DOHH2 (cell line): ENCODE measurements around the gene MPHOSPH10.
A peak's percentile ranks its signal among the peaks of the same experiment; 100 is the strongest.
"Not testable (repeated sequence)": the region's sequence is repeated elsewhere in the genome, so short reads cannot be mapped to it uniquely, and the experiment has no call there.

ENCODE experiments used
- H3F3A ChIP-seq: fragments of 200-600 bp; sonication (generic), shearing (Covaris generic); 2 replicates; pipeline ENCODE4 v1.6.0; 2016; ENCODE audit warnings: antibody characterized with exemption, mild to moderate bottlenecking; ENCODE audit not compliant: control insufficient read depth, insufficient read depth
- H3K27ac ChIP-seq: fragments of 200-600 bp; sonication (generic); 2 replicates; pipeline ENCODE4 v1.5.1; 2014; ENCODE audit warnings: low read depth, mild to moderate bottlenecking, low read length, moderate library complexity
- H3K27me3 ChIP-seq: fragments of 200-600 bp; sonication (generic); 2 replicates; pipeline ENCODE4 v1.6.1; 2014; ENCODE audit warnings: mild to moderate bottlenecking, low read length, mixed read lengths; ENCODE audit not compliant: control insufficient read depth
- H3K36me3 ChIP-seq: fragments of 200-600 bp; sonication (generic); 2 replicates; pipeline ENCODE4 v1.6.1; 2014; ENCODE audit warnings: mild to moderate bottlenecking, low read length, moderate library complexity, mixed read lengths; ENCODE audit not compliant: control insufficient read depth
- H3K4me1 ChIP-seq: fragments of 200-600 bp; sonication (generic); 2 replicates; pipeline ENCODE4 v1.6.1; 2014; ENCODE audit warnings: mild to moderate bottlenecking, low read length, mixed read lengths; ENCODE audit not compliant: control insufficient read depth
- H3K4me2 ChIP-seq: fragments of 200-600 bp; sonication (generic); 2 replicates; pipeline ENCODE4 v1.6.0; 2014; ENCODE audit warnings: mild to moderate bottlenecking, low read length, moderate library complexity
- H3K4me3 ChIP-seq: fragments of 200-600 bp; sonication (generic); 2 replicates; pipeline ENCODE4 v1.5.1; 2014; ENCODE audit warnings: mild to moderate bottlenecking, low read length, mixed read lengths
- H3K79me2 ChIP-seq: fragments of 200-600 bp; sonication (generic); 2 replicates; pipeline ENCODE4 v1.6.1; 2014; ENCODE audit warnings: mild to moderate bottlenecking, low read length, mixed read lengths; ENCODE audit not compliant: control insufficient read depth
- H3K9me2 ChIP-seq: fragments of 200-600 bp; sonication (generic); replicated peaks from 2 replicates; pipeline ENCODE4 v1.6.1; 2014; ENCODE audit warnings: mild to moderate bottlenecking, low read length, mixed read lengths; ENCODE audit not compliant: control insufficient read depth
- H3K9me3 ChIP-seq: fragments of 200-600 bp; sonication (generic); 2 replicates; pipeline ENCODE4 v1.6.1; 2014; ENCODE audit warnings: antibody characterized with exemption, low read length, mixed read lengths; ENCODE audit not compliant: control insufficient read depth, insufficient read depth
- H4K20me1 ChIP-seq: fragments of 200-600 bp; sonication (generic); 2 replicates; pipeline ENCODE4 v1.6.0; 2014; ENCODE audit warnings: low read depth, mild to moderate bottlenecking, antibody characterized with exemption, low read length, moderate library complexity; ENCODE audit not compliant: control insufficient read depth, insufficient read depth
- EZH2phosphoT487 ChIP-seq: fragments of 200-600 bp; sonication (generic); IDR thresholded peaks from 2 replicates; pipeline ENCODE4 v1.6.1; 2017; ENCODE audit warnings: borderline replicate concordance, mild to moderate bottlenecking, antibody characterized with exemption, low read length, moderate library complexity, mixed read lengths
- TF ChIP-seq, protein P1 (sequence below): fragments of 200-600 bp; sonication (generic); IDR thresholded peaks from one replicate; pipeline ENCODE4 v1.5.1; 2014; ENCODE audit warnings: antibody characterized with exemption, mild to moderate bottlenecking, low read depth, low read length; ENCODE audit not compliant: poor library complexity, severe bottlenecking

The MPHOSPH10 gene

GRCh38 chr2:71129114-71129901, 1.1 kb upstream of the MPHOSPH10 start:
- peaks cover 34% of the 10 kb centered on the region for H3K4me1 ChIP-seq
- H3K9me2 ChIP-seq = no peaks in the 10 kb centered on the region
- H3K9me3 ChIP-seq = no peaks in the 10 kb centered on the region
- H3K79me2 ChIP-seq = peaks cover 79% of the 10 kb centered on the region
- peaks cover 49% of the 10 kb centered on the region for H3K36me3 ChIP-seq
- 0 out of 2 replicates have a peak, but pooled peaks cover 6% of the 10 kb centered on the region for H4K20me1 ChIP-seq
- H3K27ac ChIP-seq = peak overlapping the region; percentile 69
- 0 out of 2 replicates have a peak, but pooled peaks cover under 1% of the 10 kb centered on the region for H3F3A ChIP-seq
- peak overlapping the region; percentile 98 for H3K4me3 ChIP-seq
- H3K27me3 ChIP-seq = no peaks in the 10 kb centered on the region
- TF ChIP-seq, protein P1, sequence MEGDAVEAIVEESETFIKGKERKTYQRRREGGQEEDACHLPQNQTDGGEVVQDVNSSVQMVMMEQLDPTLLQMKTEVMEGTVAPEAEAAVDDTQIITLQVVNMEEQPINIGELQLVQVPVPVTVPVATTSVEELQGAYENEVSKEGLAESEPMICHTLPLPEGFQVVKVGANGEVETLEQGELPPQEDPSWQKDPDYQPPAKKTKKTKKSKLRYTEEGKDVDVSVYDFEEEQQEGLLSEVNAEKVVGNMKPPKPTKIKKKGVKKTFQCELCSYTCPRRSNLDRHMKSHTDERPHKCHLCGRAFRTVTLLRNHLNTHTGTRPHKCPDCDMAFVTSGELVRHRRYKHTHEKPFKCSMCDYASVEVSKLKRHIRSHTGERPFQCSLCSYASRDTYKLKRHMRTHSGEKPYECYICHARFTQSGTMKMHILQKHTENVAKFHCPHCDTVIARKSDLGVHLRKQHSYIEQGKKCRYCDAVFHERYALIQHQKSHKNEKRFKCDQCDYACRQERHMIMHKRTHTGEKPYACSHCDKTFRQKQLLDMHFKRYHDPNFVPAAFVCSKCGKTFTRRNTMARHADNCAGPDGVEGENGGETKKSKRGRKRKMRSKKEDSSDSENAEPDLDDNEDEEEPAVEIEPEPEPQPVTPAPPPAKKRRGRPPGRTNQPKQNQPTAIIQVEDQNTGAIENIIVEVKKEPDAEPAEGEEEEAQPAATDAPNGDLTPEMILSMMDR = no peak
- TF ChIP-seq EZH2phosphoT487 = no peak
- H3K4me2 ChIP-seq = peak overlapping the region; percentile 94

GRCh38 chr2:71129902-71130151, 607 bp upstream of the MPHOSPH10 start:
- H3K4me2 ChIP-seq = peak overlapping the region; percentile 94
- H3K27me3 ChIP-seq = no peaks in the 10 kb centered on the region
- H3K9me3 ChIP-seq = no peaks in the 10 kb centered on the region
- H3K4me1 ChIP-seq = peaks cover 34% of the 10 kb centered on the region
- 0 out of 2 replicates have a peak, but pooled peaks cover 6% of the 10 kb centered on the region for H4K20me1 ChIP-seq
- H3K9me2 ChIP-seq = no peaks in the 10 kb centered on the region
- H3K27ac ChIP-seq = peak overlapping the region; percentile 69
- H3K4me3 ChIP-seq = peak overlapping the region; percentile 98
- H3K79me2 ChIP-seq = peaks cover 79% of the 10 kb centered on the region
- H3F3A ChIP-seq = no peaks in the 10 kb centered on the region
- peaks cover 52% of the 10 kb centered on the region for H3K36me3 ChIP-seq
- no peak for TF ChIP-seq EZH2phosphoT487
- TF ChIP-seq, protein P1 = no peak

- TF ChIP-seq, protein P1 = no peak
- TF ChIP-seq EZH2phosphoT487 = no peak
- Histone ChIP-seq H3K27ac (peak overlapping the region; percentile 69), H3K36me3 (peaks cover 59% of the 10 kb centered on the region), H3K27me3 (no peaks in the 10 kb centered on the region), H4K20me1 (0 out of 2 replicates have a peak, but pooled peaks cover 6% of the 10 kb centered on the region), H3K4me1 (peaks cover 34% of the 10 kb centered on the region), H3K4me3 (peak overlapping the region; percentile 98), H3K79me2 (peaks cover 75% of the 10 kb centered on the region), H3K9me2 (no peaks in the 10 kb centered on the region), H3K9me3 (no peaks in the 10 kb centered on the region), H3F3A (no peaks in the 10 kb centered on the region), H3K4me2 (peak overlapping the region; percentile 94)
Measured at GRCh38 chr2:71130905-71131244, 441 bp downstream of the MPHOSPH10 start.

GRCh38 chr2:71131387-71132166, 1.1 kb downstream of the MPHOSPH10 start:
- H3F3A ChIP-seq, H4K20me1 ChIP-seq, H3K9me3 ChIP-seq, H3K27me3 ChIP-seq, H3K9me2 ChIP-seq: not testable (repeated sequence)
- Histone ChIP-seq H3K27ac (peak overlapping the region; percentile 69), H3K4me1 (peaks cover 34% of the 10 kb centered on the region), H3K79me2 (peaks cover 71% of the 10 kb centered on the region), H3K4me3 (peak overlapping the region; percentile 98), H3K36me3 (peaks cover 66% of the 10 kb centered on the region), H3K4me2 (peak overlapping the region; percentile 94)
